Epithelial cell of proximal tubule (primary cell): Measurements from ENCODE around the gene RRAS2. TPM values are rescaled to one million over a fixed set of nuclear protein-coding genes. Genes with fewer than 3 reads are reported as not detected.

Experiments used
- DNase-seq: peaks from one replicate; pipeline ENCODE4 v3.0.0-alpha.2; 2011; ENCODE audit warnings: low read depth
- H3K4me3 ChIP-seq: 2 replicates; pipeline ENCODE4 v1.5.1; 2011; ENCODE audit warnings: low read depth, mild to moderate bottlenecking, low read length
- CTCF ChIP-seq: conservative IDR thresholded peaks from 2 replicates; pipeline ENCODE4 v1.5.1; 2012; ENCODE audit warnings: low read depth, mild to moderate bottlenecking, low read length
- total RNA-seq: library from RNA; depleted of rRNA; stranded (reverse); fragments of >200 nt; gene quantifications from 2 replicates; pipeline ENCODE4 v1.2.3, GENCODE V29; 2015

Gene RRAS2
- total RNA-seq, 1 donor from 2014 or later = 86.7 TPM

- H3K4me3 ChIP-seq = no peak overlapping the region
- no peak for TF ChIP-seq CTCF
Observed at GRCh38 chr11:14261066-14261465, 97.9 kb downstream of the RRAS2 start.

GRCh38 chr11:14259878-14260277 is 99.1 kb downstream of the RRAS2 start:
- no peak for TF ChIP-seq CTCF
- no peak for DNase-seq

More at GRCh38 chr11:14261066-14261465, 97.9 kb downstream of the RRAS2 start:
- no peak for DNase-seq

GRCh38 chr11:14259186-14259784 is 99.7 kb downstream of the RRAS2 start:
- peak; percentile 24 for TF ChIP-seq CTCF
- no peak overlapping the region for H3K4me3 ChIP-seq
- DNase-seq = no peak

More at GRCh38 chr11:14259878-14260277, 99.1 kb downstream of the RRAS2 start:
- H3K4me3 ChIP-seq = no peak overlapping the region

GRCh38 chr11:14258221-14258935 is 100.6 kb downstream of the RRAS2 start:
- no peak for TF ChIP-seq CTCF
- peak; percentile 67 for DNase-seq
- H3K4me3 ChIP-seq = no peak overlapping the region

- no peak for DNase-seq
- no peak overlapping the region for H3K4me3 ChIP-seq
- TF ChIP-seq CTCF = no peak
Observed at GRCh38 chr11:14255238-14255534, 103.8 kb downstream of the RRAS2 start.

- no peak overlapping the region for H3K4me3 ChIP-seq
- no peak for DNase-seq
- no peak for TF ChIP-seq CTCF
Observed at GRCh38 chr11:14254533-14255237, 104.3 kb downstream of the RRAS2 start.
